Hippocampal formation (tissue), 2 donors: Measurements from ENCODE around the gene MEI1.
"Not testable (repeated sequence)": the region's sequence is repeated elsewhere in the genome, so short reads cannot be mapped to it uniquely, and the experiment has no call there.

Experiments used
- DNase-seq, 2 donors: peaks; one replicate each; lab custom pipeline; 2025; lab: John Stamatoyannopoulos, UW

MEI1 gene

DNA sequence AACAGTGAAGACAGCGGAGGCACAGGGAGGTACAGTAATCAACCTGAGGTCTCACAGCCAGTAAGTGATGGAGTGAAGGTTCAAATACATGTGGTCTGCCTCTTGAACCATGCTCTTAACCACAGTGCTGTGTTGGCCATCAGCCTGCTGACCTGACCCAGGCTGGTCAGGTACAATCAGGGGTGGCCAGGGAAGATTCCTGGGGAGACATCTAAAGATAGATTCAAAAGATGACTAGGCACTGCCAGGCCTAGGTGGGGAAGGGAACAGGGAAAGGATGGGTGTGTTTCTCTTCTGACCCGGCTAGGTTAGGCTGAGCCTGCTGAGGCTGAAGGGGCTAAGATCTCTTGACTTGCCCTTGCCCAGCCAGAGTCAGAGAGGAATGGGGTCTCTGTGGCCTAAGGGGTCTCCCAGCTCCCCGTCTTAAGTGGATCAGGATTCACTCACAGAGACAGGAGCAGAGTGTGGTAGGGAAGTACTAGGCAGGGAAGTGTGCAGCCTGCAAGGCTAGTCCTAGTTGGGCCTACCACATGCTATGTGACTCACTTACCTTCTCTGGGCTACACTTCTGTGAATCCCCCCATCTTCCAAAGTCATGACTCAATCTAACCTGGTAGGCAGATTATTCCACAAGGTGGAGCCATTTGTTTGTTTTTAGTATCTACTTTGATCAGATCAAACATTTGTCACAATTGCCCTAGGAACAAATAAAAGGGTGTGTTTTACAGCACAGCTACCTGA, 123.2 kb downstream of the MEI1 start:
- peak in 1 of 2 donors; percentile 36 for DNase-seq

DNA sequence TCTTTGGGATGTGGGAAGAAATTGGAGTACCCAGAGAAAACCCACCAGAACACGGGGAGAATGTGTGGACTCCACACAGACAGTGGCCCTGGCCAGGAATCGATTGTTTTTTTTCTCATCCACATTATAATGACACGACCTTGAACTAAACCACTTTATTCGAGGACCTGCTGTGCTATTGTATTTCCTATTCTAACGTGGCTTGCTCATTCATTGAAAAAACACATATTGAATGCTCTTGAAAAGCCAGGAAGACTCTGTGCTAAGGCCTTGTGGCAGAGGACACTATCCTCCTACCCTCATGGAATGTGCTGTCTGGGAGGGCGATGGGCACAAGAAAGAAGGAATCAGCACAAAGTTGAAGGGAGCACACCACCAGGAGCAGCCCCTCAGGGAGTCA, 124.5 kb downstream of the MEI1 start:
- DNase-seq, result no peak

DNA sequence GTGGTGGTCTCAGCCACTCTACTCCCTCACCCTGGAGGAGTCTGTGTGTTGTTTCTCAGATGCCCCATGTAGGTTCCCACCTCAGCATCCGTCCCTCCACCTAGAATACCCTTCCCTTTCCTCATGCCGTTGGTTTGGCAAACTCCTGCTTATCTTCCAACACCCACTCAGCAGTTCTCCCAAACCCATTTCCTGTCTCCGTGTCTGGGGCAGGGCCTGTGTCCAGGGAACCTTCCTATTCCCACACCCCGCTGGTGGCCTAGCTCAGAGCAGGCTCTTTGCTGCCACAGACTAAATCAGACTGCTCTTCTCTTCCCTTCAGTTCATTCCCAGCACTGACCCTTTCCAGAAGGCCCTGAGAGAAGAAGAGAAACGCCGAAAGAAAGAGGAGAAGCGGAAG, 126.1 kb downstream of the MEI1 start:
- DNase-seq, result no peak

GRCh38 chr22:41826021-41826420, 126.7 kb downstream of the MEI1 start:
- no peak for DNase-seq

DNA sequence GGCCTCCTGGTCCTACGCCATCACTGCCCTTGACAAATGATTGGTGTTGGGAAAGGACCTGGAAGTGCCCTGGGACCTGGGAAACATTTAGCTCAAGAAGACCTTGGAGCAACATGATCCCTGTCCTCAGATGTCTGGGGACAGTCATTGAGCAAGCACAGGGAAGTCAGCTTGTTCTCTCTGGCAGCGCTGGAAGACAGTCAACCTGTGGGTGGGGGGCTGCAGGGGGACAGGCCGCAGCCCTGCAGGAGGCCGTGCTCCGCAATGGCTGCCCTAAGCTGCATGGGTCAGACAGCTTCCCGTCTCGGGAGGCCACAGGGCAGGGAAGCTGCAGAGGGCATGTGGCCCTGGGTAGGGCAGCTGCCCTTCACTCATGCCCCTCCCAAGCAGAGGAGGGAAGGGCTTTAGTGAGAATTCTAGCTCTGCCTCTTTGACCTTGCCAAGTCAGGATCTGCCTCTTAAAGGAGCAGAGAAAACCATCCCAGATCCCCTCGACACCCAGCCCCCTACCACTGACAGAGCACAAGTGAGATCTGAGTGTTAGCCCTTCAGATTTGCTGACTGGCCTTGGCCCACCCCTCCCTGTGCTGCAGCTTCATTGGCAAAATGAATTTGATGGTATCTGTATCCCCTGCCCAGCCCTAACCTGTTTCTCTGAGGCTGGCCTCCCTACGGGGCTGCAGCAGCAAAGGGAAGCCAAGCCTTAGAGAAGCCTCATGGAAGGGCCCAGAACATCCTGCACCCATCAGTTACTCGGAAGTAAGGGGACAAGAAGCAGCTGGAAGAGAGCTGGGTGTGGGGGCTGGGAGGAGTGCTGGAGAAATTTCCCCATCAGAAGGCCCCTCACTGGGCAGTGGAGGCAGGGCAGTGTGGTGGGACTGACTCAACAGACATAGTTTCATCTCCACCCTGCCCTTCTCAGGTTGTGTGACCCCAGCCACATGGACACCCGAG, 127.4 kb downstream of the MEI1 start:
- no peak for DNase-seq

DNA sequence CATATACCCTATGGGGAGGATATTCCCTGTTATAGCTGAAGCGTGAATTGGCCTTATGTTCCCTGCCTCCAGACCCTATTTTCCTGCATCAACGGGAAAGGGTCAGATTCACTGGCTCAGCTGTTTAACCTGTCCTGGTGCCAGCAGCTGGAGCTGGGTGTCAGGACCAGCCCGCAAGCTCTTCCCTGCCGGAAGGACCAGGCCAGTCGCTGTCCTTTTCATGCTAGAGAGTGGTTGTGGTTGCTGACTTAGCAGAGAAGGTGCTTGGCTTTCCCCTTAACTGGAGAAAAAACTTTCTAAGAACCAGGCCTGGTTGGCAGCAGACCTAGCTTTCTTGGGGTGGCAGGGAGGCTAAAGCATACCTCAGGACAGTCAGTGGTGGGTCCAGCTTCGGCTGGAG, 128.4 kb downstream of the MEI1 start:
- DNase-seq, result no peak

- no peak for DNase-seq
Measured at GRCh38 chr22:41828516-41828915, 129.2 kb downstream of the MEI1 start.

DNA sequence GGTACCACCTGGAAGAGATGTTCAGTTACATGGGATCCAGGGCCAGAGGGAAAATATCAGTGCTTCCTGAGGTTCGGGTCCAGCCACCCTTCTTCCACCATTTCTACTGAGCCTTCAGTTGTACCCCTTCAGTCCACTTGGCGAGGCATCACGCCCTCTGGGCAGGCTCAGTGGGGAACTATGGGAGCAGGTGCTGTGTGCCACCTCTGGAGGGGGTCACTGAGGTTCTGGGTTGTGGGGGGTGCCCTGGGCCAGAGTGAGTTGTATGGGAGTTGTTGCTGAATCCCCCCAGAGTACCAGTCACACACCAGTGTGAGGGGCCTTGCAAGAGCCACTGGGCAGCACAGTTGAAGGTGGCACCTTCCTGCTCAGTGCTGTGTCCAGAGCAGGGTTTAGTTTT, 130.9 kb downstream of the MEI1 start:
- no peak for DNase-seq

GRCh38 chr22:41831383-41831782, 132.1 kb downstream of the MEI1 start:
- no peak for DNase-seq

GRCh38 chr22:41831828-41832552, 132.7 kb downstream of the MEI1 start:
- no peak for DNase-seq

GRCh38 chr22:41832553-41833368, 133.5 kb downstream of the MEI1 start, which contains the start of gene SREBF2:
TSS of gene SREBF2 (plus strand) at chr22:41833105. CDS start at chr22:41833271, 166 bp downstream.
- peak; percentile 96 to 99 for DNase-seq

DNA sequence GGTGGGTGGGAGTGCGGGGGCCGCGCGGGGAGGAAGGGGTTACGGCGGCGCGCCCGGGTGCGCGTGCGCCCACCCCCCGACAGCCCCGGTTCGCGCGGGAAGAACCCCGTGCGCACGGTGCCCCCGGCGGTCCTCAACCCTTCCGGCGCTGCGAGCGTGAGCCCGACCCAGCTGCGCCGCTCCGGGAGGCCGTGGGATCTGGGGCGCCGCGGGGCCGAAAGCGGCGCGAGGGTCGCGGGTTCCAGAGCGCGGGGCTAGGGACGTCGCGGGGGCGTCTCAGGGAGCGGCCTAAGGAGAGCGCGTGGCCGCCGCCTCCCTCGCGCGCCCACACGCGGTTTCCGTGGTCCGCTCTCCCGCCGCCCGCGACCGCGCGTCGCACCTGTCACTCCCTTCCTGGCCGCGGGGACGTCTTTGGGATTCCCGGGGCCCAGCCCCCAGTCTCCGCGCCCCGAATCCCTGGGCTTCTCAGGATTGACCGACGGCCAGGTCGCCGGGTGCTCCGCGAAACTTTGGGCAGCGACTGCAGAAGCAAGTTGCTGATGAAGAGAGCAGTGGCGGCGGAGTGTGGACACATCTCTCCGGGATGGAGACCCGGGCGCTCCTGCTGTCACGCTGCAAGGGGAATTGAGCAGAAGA, 134.2 kb downstream of the MEI1 start:
- peak in 1 of 2 donors; percentile 40 for DNase-seq

DNA sequence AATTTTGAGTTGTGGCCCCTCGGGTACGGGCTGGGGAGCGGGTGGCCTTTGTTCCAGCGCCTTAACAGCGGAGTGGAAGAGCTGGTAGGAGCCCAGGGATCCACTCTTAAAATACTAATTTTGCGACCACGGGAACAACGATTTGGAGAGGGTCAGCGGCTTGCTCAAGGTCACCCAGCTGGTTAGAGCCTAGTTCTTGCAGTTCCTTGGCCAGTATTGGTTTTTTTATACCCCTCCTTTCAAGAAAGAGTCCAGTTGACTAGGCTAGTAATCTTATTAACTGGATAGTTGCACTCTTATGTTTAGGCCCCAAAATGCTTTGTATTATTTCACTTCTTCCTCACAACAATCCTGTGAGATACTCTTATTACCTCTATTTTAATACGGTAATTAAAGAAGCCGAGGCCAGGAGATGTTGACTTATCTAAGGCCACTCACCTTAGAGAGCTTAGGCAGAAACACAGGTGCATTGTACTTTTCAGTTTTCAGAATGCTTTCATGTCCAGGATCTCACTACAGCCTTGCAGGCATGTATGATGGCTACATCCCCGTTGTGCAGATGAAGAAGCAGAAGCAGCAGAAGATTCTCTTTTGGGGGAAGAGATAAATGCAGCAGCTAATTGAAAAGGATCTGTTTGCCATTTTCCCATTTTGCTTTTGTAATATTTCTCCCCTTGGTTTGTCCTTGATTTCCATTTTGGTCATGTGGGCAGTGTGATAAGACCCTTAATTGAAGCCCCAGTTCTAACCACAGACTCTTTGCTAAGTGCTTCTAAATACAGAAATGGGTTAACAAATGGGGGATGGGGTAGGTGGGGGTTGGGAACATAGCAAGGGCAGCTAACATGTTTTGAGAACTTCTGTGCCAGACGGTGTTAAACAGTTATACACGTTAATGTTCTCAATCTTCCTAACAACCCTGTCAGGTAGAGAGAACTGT, 135.0 kb downstream of the MEI1 start:
- no peak for DNase-seq

DNA sequence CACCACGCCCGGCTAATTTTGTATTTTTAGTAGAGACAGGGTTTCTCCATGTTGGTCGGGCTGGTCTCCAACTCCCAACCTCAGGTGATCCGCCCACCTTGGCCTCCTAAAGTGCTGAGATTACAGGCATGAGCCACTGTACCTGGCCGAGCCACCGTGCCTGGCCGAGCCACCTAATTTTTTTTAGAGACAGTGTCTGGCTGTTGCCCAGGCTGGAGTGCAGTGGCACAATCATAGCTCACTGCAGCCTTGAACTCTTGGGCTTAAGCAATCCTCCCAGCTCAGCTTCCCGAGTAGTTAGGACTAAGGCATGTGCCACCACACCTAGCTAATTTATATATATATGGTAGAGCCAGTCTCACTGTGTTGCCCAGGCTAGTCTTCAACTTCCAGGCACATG, 136.2 kb downstream of the MEI1 start:
- not testable (repeated sequence) for DNase-seq

- no peak for DNase-seq
Measured at GRCh38 chr22:41836551-41836950, 137.2 kb downstream of the MEI1 start.

- DNase-seq, result no peak
Measured at GRCh38 chr22:41838842-41839618, 139.7 kb downstream of the MEI1 start.

- DNase-seq, result no peak
Measured at GRCh38 chr22:41840216-41840615, 140.9 kb downstream of the MEI1 start.

GRCh38 chr22:41841085-41841712, 141.9 kb downstream of the MEI1 start:
- no peak for DNase-seq
